Measurements from ENCODE around the gene DDX10. TPM values are rescaled to one million over a fixed set of nuclear protein-coding genes. Genes with fewer than 3 reads are reported as not detected.

The DDX10 gene
- total RNA-seq, 1 donor from 2014 or later = 34.7 TPM

GRCh38 chr11:108904480-108904879 lies 239.6 kb downstream of the DDX10 start:
- H3K4me3 Mint-ChIP-seq = no peak overlapping the region
- no peak for TF ChIP-seq CTCF (conservative IDR thresholded peaks at IDR 0.05)
- no peak overlapping the region for H3K27ac Mint-ChIP-seq
- no peaks in the 10 kb centered on the region for H3K27me3 Mint-ChIP-seq
- H3K4me1 Mint-ChIP-seq (ENCODE audit: unreplicated experiment) = peaks cover 13% of the 10 kb centered on the region
- DNase-seq (ENCODE audit: extremely low spot score, unreplicated experiment) = no peak
- peaks cover 9% of the 10 kb centered on the region for H3K36me3 Mint-ChIP-seq
- peaks cover 3% of the 10 kb centered on the region for H3K9me3 Mint-ChIP-seq

GRCh38 chr11:108906329-108906728 lies 241.5 kb downstream of the DDX10 start:
- H3K4me1 Mint-ChIP-seq (ENCODE audit: unreplicated experiment) = peaks cover 12% of the 10 kb centered on the region
- DNase-seq (ENCODE audit: extremely low spot score, unreplicated experiment) = no peak
- H3K36me3 Mint-ChIP-seq = no peaks in the 10 kb centered on the region
- no peak overlapping the region for H3K4me3 Mint-ChIP-seq
- no peaks in the 10 kb centered on the region for H3K27me3 Mint-ChIP-seq
- H3K9me3 Mint-ChIP-seq = no peaks in the 10 kb centered on the region
- no peak for TF ChIP-seq CTCF (conservative IDR thresholded peaks at IDR 0.05)
- no peak overlapping the region for H3K27ac Mint-ChIP-seq

GRCh38 chr11:108906826-108907225 lies 242.0 kb downstream of the DDX10 start:
- no peak for DNase-seq (ENCODE audit: extremely low spot score, unreplicated experiment)
- no peaks in the 10 kb centered on the region for H3K9me3 Mint-ChIP-seq
- H3K4me3 Mint-ChIP-seq = no peak overlapping the region
- TF ChIP-seq CTCF (conservative IDR thresholded peaks at IDR 0.05) = no peak
- H3K27ac Mint-ChIP-seq = no peak overlapping the region
- peaks cover 11% of the 10 kb centered on the region for H3K4me1 Mint-ChIP-seq (ENCODE audit: unreplicated experiment)
- no peaks in the 10 kb centered on the region for H3K27me3 Mint-ChIP-seq
- no peaks in the 10 kb centered on the region for H3K36me3 Mint-ChIP-seq

- peaks cover 8% of the 10 kb centered on the region for H3K4me1 Mint-ChIP-seq (ENCODE audit: unreplicated experiment)
- H3K27ac Mint-ChIP-seq = no peak overlapping the region
- TF ChIP-seq CTCF (conservative IDR thresholded peaks at IDR 0.05) = no peak
- H3K27me3 Mint-ChIP-seq = no peaks in the 10 kb centered on the region
- no peak for DNase-seq (ENCODE audit: extremely low spot score, unreplicated experiment)
- no peak overlapping the region for H3K4me3 Mint-ChIP-seq
- H3K36me3 Mint-ChIP-seq = no peaks in the 10 kb centered on the region
- no peaks in the 10 kb centered on the region for H3K9me3 Mint-ChIP-seq
Measured at GRCh38 chr11:108909041-108909440, 244.2 kb downstream of the DDX10 start.

GRCh38 chr11:108909921-108910320 lies 245.1 kb downstream of the DDX10 start:
- H3K27ac Mint-ChIP-seq = no peak overlapping the region
- H3K4me3 Mint-ChIP-seq = no peak overlapping the region
- no peaks in the 10 kb centered on the region for H3K27me3 Mint-ChIP-seq
- DNase-seq (ENCODE audit: extremely low spot score, unreplicated experiment) = no peak
- no peaks in the 10 kb centered on the region for H3K9me3 Mint-ChIP-seq
- H3K36me3 Mint-ChIP-seq = no peaks in the 10 kb centered on the region
- H3K4me1 Mint-ChIP-seq (ENCODE audit: unreplicated experiment) = peaks cover 8% of the 10 kb centered on the region
- TF ChIP-seq CTCF (conservative IDR thresholded peaks at IDR 0.05) = no peak

- H3K27me3 Mint-ChIP-seq = no peaks in the 10 kb centered on the region
- no peak overlapping the region for H3K27ac Mint-ChIP-seq
- no peak for DNase-seq (ENCODE audit: extremely low spot score, unreplicated experiment)
Measured at GRCh38 chr11:108912581-108912980, 247.7 kb downstream of the DDX10 start.

More at GRCh38 chr11:108912581-108912980, 247.7 kb downstream of the DDX10 start:
- Mint-ChIP-seq H3K36me3 (no peaks in the 10 kb centered on the region), H3K4me3 (no peak overlapping the region), H3K9me3 (no peaks in the 10 kb centered on the region), H3K4me1 (ENCODE audit: unreplicated experiment) (peaks cover 4% of the 10 kb centered on the region)
- TF ChIP-seq CTCF (conservative IDR thresholded peaks at IDR 0.05) = no peak

Measured in type B pancreatic cell (in vitro differentiated cells).